Endothelial cell (in vitro differentiated cells): Measurements from ENCODE around the gene XRCC6. TPM values are rescaled to one million over a fixed set of nuclear protein-coding genes. Genes with fewer than 3 reads are reported as not detected.
A peak's percentile ranks its signal among the peaks of the same experiment; 100 is the strongest.

Experiments
- DNase-seq: peaks from one replicate; pipeline ENCODE4 v3.0.0; 2021; ENCODE audit warnings: low spot score
- H3K27ac Mint-ChIP-seq: one replicate; pipeline ENCODE4 v1.8.0; 2021; ENCODE audit warnings: mixed read lengths, inconsistent platforms; ENCODE audit not compliant: unreplicated experiment
- H3K27me3 Mint-ChIP-seq: one replicate; pipeline ENCODE4 v1.8.0; 2021; ENCODE audit warnings: mild to moderate bottlenecking, moderate library complexity, mixed read lengths, inconsistent platforms; ENCODE audit not compliant: unreplicated experiment
- H3K36me3 Mint-ChIP-seq: one replicate; pipeline ENCODE4 v1.8.0; 2021; ENCODE audit warnings: mild to moderate bottlenecking, low read depth, mixed read lengths, inconsistent platforms; ENCODE audit not compliant: unreplicated experiment
- H3K4me1 Mint-ChIP-seq: one replicate; pipeline ENCODE4 v1.8.0; 2021; ENCODE audit warnings: mild to moderate bottlenecking, mixed read lengths, inconsistent platforms; ENCODE audit not compliant: unreplicated experiment
- H3K4me3 Mint-ChIP-seq: one replicate; pipeline ENCODE4 v1.8.0; 2021; ENCODE audit warnings: mild to moderate bottlenecking, mixed read lengths, inconsistent platforms; ENCODE audit not compliant: unreplicated experiment
- H3K9me3 Mint-ChIP-seq: one replicate; pipeline ENCODE4 v1.8.0; 2021; ENCODE audit warnings: mixed read lengths, inconsistent platforms; ENCODE audit not compliant: unreplicated experiment
- CTCF ChIP-seq: fragments of 200-600 bp; sonication (generic); IDR thresholded peaks from one replicate; pipeline ENCODE4 v1.5.0; 2021; ENCODE audit warnings: antibody characterized with exemption; ENCODE audit not compliant: unreplicated experiment
- total RNA-seq: library from RNA; stranded (reverse); fragmentation: NEBNext Ultra II Directional; extraction: Animal tissue kit (Norgen Biotek cat#: 25700); gene quantifications from one replicate; pipeline ENCODE4 v1.2.1, GENCODE V29; 2021; ENCODE audit not compliant: unreplicated experiment

XRCC6 gene
- total RNA-seq, 1 donor from 2014 or later: 211 TPM

GRCh38 chr22:41690476-41690875 is 69.4 kb downstream of the XRCC6 start:
- no peak for TF ChIP-seq CTCF
- Mint-ChIP-seq H3K4me1 (peaks cover 14% of the 10 kb centered on the region), H3K27me3 (no peaks in the 10 kb centered on the region), H3K36me3 (no peaks in the 10 kb centered on the region), H3K9me3 (no peaks in the 10 kb centered on the region), H3K27ac (no peak overlapping the region), H3K4me3 (peak overlapping the region; percentile 5)
- no peak for DNase-seq

GRCh38 chr22:41695211-41695610 is 74.1 kb downstream of the XRCC6 start:
- Mint-ChIP-seq H3K4me1 (no peaks in the 10 kb centered on the region), H3K9me3 (no peaks in the 10 kb centered on the region), H3K27me3 (no peaks in the 10 kb centered on the region), H3K4me3 (no peak overlapping the region), H3K27ac (no peak overlapping the region), H3K36me3 (no peaks in the 10 kb centered on the region)
- no peak for DNase-seq
- TF ChIP-seq CTCF: no peak

- no peak for DNase-seq
- H3K27me3 Mint-ChIP-seq: no peaks in the 10 kb centered on the region
- H3K9me3 Mint-ChIP-seq: no peaks in the 10 kb centered on the region
- peak overlapping the region; percentile 43 for H3K4me3 Mint-ChIP-seq
- H3K4me1 Mint-ChIP-seq: no peaks in the 10 kb centered on the region
- no peaks in the 10 kb centered on the region for H3K36me3 Mint-ChIP-seq
- peak overlapping the region; percentile 86 for H3K27ac Mint-ChIP-seq
- no peak for TF ChIP-seq CTCF
Observed at GRCh38 chr22:41696703-41697102, 75.6 kb downstream of the XRCC6 start.

- peak; percentile 98 for TF ChIP-seq CTCF
- peak overlapping the region; percentile 86 for H3K27ac Mint-ChIP-seq
- H3K27me3 Mint-ChIP-seq: no peaks in the 10 kb centered on the region
- peak overlapping the region; percentile 43 for H3K4me3 Mint-ChIP-seq
- H3K36me3 Mint-ChIP-seq: no peaks in the 10 kb centered on the region
- DNase-seq: peak; percentile 98
- H3K9me3 Mint-ChIP-seq: no peaks in the 10 kb centered on the region
- H3K4me1 Mint-ChIP-seq: no peaks in the 10 kb centered on the region
Observed at GRCh38 chr22:41697126-41697775, 76.2 kb downstream of the XRCC6 start.

GRCh38 chr22:41699264-41700107 is 78.4 kb downstream of the XRCC6 start, which contains the start of gene MEI1:
Gene MEI1 (plus strand): TSS chr22:41699503. CDS start chr22:41699539, 36 bp downstream.
- DNase-seq: no peak
- Mint-ChIP-seq H3K27ac (no peak within 1 kb of the TSS), H3K4me1 (no peaks in the 10 kb centered on the region), H3K4me3 (no peak within 1 kb of the TSS), H3K36me3 (no peaks in the 10 kb centered on the region), H3K27me3 (peaks cover 3% of the 10 kb centered on the region), H3K9me3 (no peaks in the 10 kb centered on the region)
- no peak for TF ChIP-seq CTCF
